Upper lobe of left lung (tissue), 4 donors: ENCODE results near the gene HEATR3.

Experiments used
- EP300 ChIP-seq, 4 donors: sonication (generic); formaldehyde crosslinking; IDR thresholded peaks; one replicate each; pipeline ENCODE4 v1.5.1; 2017; ENCODE audit warnings: antibody characterized with exemption in 4 of 4, control low read depth in 2 of 4
- POLR2A ChIP-seq, 4 donors: fragments of 450-650 bp; IDR thresholded peaks; one replicate each; pipeline ENCODE4 v1.5.1; 2016 to 2017; ENCODE audit warnings: antibody characterized with exemption in 4 of 4, mild to moderate bottlenecking in 2 of 4
- POLR2AphosphoS5 ChIP-seq, 2 donors: sonication (generic); formaldehyde crosslinking; IDR thresholded peaks; one replicate each; pipeline ENCODE4 v1.5.1; 2017; ENCODE audit warnings: antibody characterized with exemption in 2 of 2
- TF ChIP-seq, protein P1 (sequence below), 6 experiments: fragments of 450-650 bp in 4 of 6; fragments of 200-600 bp in 2 of 6; sonication (generic) in 2 of 6; IDR thresholded peaks; one replicate each; pipeline ENCODE4 v1.5.1; 2016 to 2019; ENCODE audit warnings: antibody characterized with exemption in 6 of 6

DNA sequence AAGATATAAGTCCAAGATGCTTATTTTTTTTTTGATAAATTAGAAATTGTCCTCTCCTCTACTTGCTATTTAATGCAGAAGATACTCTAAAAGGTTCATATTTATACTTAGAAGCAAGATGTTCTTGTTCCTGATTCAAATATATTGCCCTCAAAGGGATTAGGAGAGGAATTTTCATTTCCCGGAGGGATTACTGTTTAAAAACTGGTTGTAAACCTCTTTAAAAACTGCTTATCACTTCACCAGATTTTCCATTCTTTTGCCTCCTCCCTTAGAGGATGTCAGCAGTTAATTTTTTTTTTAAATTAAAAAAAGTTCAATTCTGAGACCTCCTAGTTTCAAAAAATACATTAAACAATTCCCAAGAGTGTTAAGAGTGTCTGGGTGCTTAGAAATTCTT, 90.2 kb downstream of the HEATR3 start:
- TF ChIP-seq, protein P1, sequence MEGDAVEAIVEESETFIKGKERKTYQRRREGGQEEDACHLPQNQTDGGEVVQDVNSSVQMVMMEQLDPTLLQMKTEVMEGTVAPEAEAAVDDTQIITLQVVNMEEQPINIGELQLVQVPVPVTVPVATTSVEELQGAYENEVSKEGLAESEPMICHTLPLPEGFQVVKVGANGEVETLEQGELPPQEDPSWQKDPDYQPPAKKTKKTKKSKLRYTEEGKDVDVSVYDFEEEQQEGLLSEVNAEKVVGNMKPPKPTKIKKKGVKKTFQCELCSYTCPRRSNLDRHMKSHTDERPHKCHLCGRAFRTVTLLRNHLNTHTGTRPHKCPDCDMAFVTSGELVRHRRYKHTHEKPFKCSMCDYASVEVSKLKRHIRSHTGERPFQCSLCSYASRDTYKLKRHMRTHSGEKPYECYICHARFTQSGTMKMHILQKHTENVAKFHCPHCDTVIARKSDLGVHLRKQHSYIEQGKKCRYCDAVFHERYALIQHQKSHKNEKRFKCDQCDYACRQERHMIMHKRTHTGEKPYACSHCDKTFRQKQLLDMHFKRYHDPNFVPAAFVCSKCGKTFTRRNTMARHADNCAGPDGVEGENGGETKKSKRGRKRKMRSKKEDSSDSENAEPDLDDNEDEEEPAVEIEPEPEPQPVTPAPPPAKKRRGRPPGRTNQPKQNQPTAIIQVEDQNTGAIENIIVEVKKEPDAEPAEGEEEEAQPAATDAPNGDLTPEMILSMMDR (IDR thresholded peaks at IDR 0.05) = no peak
- TF ChIP-seq POLR2AphosphoS5 (IDR thresholded peaks at IDR 0.05) (no peak), POLR2A (IDR thresholded peaks at IDR 0.05) (no peak), EP300 (IDR thresholded peaks at IDR 0.05) (no peak)
